Astrocyte of the spinal cord (primary cell): ENCODE data around the gene ZNF620.
"Not testable (repeated sequence)": the region's sequence is repeated elsewhere in the genome, so short reads cannot be mapped to it uniquely, and the experiment has no call there.

Experiments used
- DNase-seq: peaks from one replicate; pipeline ENCODE4 v3.0.0; 2011; ENCODE audit warnings: low read depth, low spot score
- H3K4me3 ChIP-seq: 2 replicates; pipeline ENCODE4 v1.5.1; 2011; ENCODE audit warnings: low read depth, mild to moderate bottlenecking, low read length, moderate library complexity
- in situ Hi-C: cut with HindIII; loops from 2 replicates; pipeline ENCODE4 v1.10.0; 2017; ENCODE audit warnings: low sequenced_read_pairs
- TF ChIP-seq, protein P1 (sequence below): IDR thresholded peaks from 2 replicates; pipeline ENCODE4 v1.5.1; 2012; ENCODE audit warnings: low read depth, mild to moderate bottlenecking, low read length, inconsistent platforms

The ZNF620 gene

DNA sequence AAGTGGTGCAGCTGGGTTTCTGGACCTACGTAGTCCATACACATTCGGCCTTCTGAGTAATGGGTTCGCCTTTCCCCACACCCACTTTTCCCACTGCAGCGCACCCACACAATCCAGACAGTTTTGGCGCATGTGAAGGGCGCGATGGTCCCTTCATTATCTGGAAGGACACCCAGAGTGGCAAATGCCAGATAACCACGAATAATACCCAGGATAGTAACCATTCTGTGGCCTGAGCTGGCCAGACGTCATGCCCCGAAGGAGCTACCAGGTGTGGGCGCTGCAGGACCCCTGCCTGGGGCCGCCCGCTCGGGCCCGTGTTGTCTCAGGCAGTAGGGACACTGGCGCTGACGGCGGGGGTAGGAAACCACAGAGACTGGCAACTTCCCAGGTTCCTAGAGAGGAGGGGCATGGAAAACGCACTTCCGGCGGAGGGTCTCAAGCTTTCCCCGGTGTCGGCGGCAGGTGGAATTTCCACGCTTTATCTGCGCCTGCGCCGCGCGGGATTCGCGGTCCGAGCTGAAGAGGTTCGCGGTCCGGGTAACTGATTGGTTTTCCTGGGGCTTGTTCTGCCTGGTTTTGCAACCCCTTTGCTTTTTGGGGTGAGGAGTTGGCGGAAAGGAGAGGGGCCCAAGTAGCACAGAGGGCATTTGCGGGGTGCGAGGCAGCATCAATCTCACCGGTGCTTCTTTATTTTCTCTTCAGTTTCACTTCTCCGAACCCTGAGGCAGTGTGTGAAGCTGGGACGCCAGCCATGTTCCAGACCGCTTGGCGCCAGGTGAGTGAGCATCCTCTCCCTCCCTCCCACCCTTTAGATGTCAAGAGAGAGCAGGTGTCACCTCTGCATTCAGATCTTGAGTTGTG is at the start of gene ZNF620:
ZNF620 (plus strand) TSS at position 441 of the 864 bp plus-strand sequence; CDS start at position 755, 314 bp downstream.
- peak; percentile 54 for DNase-seq
- peak within 1 kb of the TSS; percentile 65 for H3K4me3 ChIP-seq
- in situ Hi-C loops = no loop called here
- TF ChIP-seq, protein P1, sequence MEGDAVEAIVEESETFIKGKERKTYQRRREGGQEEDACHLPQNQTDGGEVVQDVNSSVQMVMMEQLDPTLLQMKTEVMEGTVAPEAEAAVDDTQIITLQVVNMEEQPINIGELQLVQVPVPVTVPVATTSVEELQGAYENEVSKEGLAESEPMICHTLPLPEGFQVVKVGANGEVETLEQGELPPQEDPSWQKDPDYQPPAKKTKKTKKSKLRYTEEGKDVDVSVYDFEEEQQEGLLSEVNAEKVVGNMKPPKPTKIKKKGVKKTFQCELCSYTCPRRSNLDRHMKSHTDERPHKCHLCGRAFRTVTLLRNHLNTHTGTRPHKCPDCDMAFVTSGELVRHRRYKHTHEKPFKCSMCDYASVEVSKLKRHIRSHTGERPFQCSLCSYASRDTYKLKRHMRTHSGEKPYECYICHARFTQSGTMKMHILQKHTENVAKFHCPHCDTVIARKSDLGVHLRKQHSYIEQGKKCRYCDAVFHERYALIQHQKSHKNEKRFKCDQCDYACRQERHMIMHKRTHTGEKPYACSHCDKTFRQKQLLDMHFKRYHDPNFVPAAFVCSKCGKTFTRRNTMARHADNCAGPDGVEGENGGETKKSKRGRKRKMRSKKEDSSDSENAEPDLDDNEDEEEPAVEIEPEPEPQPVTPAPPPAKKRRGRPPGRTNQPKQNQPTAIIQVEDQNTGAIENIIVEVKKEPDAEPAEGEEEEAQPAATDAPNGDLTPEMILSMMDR = peak; percentile 46

DNA sequence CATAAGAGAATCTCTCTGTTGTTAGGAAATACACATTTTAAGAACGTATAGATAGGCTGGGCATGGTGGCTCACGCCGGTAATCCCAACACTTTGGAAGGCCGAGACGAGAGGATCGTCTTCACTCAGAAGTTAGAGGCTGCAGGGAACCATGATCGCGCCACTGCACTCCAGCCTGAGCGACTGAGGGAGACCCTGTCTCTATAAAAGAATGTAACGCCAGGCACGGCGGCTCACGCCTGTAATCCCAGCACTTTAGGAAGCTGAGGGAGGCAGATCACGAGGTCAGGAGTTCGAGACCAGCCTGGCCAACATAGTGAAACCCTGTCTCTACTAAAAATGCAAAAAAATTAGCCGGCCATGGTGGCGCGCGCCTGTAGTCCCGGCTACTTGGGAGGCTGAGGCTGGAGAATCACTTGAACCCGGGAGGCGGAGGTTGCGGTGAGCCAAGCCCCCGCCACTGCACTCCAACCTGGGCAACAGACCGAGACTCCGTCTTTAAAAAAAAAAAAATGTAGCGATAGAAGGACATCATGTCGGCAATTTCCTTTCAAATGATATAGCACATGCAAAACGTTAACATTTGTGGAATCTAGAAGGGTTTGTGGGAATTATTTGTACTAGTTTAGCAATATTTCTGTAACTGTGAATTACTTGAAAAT is 49.4 kb upstream of the ZNF620 start:
- DNase-seq = no peak
- TF ChIP-seq, protein P1 = no peak
- H3K4me3 ChIP-seq = peak overlapping the region; percentile 99
- in situ Hi-C loops = no loop called here

DNA sequence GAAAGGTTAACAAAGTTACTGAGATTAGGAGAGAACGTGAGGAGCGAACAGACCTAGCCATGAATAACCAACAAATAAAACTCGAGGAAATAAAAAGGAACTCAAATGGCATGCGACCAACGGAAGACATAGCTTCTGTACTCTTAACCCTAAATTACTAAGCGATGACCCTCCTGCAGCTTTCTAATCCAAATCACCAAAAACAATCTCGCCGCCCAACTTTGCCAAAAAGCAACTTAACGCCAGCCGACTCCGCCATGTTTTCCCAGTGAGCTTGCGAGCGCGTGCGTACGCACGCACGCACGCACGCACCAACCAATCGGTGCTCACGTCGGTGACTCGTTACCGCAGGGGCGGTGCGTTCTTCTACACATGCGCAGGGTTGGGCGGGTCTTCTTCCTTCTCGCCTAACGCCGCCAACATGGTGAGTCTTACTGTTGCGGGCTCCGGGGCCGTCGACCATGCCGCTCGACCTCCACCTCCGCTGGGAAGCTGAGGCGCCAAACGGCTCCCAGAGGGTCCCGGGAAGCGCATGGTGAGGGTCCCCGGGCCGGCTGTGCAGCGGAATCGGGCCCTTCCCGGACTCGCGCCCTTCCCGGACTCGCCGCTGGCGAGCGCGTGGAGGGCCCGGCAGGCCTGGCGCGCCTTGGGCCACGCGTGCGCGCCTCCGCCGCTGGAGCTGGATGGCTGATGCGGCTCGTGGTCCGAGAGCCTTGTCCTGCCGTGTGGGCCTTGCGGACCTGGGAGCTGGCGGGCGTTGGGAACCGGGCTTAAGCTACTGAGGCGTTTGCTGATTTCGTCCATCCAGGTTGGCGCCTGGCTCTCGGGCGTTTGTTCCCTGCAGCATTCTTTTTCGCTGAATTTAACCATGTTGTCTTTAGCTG is 48.7 kb upstream of the ZNF620 start, which contains the start of gene RPL14:
RPL14 (plus strand) TSS at position 400 of the 884 bp plus-strand sequence; CDS start at position 533, 133 bp downstream.
- peak; percentile 97 for DNase-seq
- in situ Hi-C loops = no loop called here
- TF ChIP-seq, protein P1 = no peak
- H3K4me3 ChIP-seq = peak within 1 kb of the TSS; percentile 99

DNA sequence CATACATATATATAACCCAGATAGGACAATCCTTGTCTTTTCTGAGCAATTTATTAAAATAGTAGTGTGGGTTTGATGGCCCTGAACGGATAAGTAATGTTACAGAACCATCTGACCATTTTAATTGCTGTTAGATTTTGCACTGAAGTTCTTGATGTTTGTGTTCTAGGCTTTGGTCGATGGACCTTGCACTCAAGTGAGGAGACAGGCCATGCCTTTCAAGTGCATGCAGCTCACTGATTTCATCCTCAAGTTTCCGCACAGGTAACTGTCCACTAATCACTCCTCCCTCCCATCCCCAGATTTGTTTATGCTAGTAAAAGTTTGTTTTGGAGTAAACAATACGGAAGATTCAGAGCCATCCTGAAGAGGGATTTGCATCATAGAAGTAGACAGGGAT is 47.4 kb upstream of the ZNF620 start:
- in situ Hi-C loops = no loop called here
- H3K4me3 ChIP-seq = peak overlapping the region; percentile 99
- no peak for DNase-seq
- TF ChIP-seq, protein P1 = no peak

DNA sequence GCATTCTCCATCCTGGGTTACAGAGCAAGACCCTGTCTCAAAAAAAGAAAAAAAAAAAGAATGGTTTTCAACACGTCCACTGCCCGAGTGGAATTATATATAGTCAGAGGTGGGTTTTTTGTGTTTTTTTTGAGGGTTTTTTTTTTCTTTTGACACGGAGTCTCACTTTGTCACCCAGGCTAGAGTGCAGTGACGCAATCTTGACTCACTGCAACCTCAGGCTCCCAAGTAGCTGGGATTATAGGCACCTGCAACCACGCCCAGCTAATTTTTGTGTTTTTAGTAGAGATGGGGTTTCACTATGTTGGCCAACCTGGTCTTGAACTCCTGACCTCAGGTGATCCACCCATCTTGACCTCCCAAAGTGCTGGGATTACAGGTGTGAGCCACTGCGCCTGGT is 45.4 kb upstream of the ZNF620 start:
- H3K4me3 ChIP-seq, in situ Hi-C loops, DNase-seq: not testable (repeated sequence)

DNA sequence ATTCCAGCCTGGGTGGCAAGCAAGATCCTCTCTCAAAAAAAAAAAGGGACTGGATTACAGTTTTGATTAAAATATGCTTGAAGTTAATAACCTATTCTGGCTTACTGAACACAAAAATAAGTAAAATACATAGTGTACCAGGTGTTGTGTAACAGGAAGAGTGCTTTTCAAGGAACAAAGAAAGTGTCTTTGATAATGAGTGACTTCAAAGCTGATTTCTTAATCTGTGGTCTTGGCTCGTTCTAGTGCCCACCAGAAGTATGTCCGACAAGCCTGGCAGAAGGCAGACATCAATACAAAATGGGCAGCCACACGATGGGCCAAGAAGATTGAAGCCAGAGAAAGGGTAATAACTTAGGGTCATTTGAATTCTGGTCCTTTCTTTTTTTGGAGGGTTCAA is 44.7 kb upstream of the ZNF620 start:
- TF ChIP-seq, protein P1 = no peak
- DNase-seq = no peak
- in situ Hi-C loops = no loop called here
- H3K4me3 ChIP-seq = no peak overlapping the region

DNA sequence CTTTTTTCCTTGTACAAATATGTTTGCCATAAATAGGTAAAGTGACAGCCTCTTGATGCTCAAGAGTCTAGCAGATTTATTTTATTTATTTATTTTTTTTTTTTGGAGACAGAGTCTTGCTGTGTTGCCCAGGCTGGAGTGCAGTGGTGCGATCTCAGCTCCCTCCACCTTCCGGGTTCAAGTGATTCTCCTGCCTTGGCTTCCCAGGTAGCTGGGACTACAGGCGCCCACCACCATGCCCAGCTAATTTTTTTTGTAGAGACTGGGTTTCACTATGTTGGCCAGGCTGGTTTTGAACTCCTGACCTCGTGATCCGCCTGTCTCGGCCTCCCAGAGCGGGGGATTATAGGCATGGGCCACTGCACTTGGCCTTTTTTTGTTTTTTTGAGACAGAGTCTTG is 43.0 kb upstream of the ZNF620 start:
- DNase-seq, in situ Hi-C loops, H3K4me3 ChIP-seq: not testable (repeated sequence)
